AG20443 (cell line): ENCODE measurements around the gene CCNT2.
"Not testable (repeated sequence)": the region's sequence is repeated elsewhere in the genome, so short reads cannot be mapped to it uniquely, and the experiment has no call there.

Experiments used
- DNase-seq: peaks from one replicate; pipeline ENCODE4 v3.0.0; 2012; ENCODE audit warnings: low spot score, mixed read lengths

The CCNT2 gene

DNA sequence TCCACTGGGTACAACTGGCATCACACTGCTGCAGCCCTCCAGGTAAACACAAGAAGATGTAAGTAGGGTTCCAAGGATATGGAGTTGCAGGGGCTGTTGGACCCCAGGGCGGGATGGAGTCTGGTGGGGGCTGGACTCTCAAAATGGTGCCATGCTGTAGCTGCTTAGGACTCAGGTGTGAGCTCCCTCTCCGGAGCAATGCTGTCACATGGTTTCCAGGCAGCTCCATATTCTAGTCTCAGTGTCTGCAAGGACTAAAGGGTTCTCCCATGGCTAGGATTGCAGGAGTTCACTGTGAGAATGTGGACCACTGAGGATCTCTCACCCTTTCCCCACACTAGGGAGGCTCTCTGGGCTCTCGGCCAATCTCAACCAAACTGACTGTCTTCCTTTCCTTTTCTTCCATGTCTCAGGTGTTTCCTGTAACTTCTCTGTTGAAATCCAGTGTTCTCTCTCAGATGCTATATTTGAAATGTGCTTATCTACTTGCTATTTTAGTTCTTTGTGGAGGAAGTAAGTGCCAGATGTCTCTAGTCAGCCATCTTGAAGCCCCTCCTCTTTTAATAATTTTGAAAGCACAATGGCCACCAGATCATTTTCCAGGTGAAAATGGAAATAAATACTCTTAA is 57.6 kb downstream of the CCNT2 start:
- DNase-seq, result no peak

DNA sequence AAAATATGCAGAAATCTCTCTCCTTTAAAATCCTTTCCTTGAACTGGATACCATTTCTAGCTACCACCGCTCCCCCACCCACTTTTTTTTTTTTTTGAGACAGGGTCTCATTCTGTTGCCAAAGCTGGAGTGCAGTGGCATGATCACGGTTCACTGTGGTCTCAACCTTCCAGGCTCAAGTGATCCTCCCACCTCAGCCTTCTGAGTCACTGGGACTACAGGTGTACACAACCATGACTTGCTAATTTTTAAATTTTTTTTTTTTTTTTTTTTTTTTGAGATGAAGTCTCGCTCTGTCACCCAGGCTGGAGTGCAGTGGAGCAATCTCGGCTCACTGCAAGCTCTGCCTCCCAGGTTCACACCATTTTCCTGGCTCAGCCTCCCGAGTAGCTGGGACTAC is 58.5 kb downstream of the CCNT2 start:
- DNase-seq, result not testable (repeated sequence)

GRCh38 chr2:134979221-134979620 is 60.6 kb downstream of the CCNT2 start:
- DNase-seq, result no peak

DNA sequence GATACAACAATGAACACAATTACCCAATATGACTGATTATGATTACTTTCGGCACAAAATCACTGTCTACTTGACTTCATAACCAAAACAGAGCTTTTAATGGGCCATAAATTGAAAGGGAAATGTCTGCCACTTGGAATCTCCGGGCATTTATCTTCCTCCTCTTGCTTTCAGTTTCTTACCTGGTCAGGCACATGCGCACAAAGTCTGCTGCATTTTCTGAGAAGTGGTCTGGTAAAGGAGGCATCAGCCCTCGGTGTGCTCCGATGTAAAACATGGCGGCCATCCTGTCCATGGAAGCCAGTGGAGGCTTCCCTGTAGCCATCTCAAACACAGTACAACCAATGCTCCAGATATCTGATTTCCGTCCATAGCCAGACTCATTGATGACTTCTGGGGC is 62.0 kb downstream of the CCNT2 start:
- no peak for DNase-seq

GRCh38 chr2:134982603-134983002 is 64.0 kb downstream of the CCNT2 start:
- DNase-seq, result no peak

DNA sequence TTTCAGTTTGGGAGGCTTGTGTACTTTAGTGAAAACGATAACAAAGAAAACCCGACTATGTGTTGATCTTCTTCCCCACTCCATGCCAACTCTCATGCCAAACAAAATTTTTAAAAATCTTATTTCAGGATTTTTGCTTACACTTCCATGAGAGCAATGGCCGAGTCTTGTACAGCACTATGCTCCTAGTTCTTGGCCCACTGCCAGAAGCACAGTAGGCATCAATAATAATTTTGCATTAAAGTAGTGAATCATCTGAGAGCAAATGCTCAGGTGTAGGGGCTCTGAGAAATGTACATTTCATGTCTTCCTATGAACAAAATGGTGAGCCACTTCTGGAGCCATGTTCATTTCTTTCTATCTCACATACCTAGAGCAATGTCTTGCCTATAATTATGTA is 66.4 kb downstream of the CCNT2 start:
- DNase-seq, result no peak

DNA sequence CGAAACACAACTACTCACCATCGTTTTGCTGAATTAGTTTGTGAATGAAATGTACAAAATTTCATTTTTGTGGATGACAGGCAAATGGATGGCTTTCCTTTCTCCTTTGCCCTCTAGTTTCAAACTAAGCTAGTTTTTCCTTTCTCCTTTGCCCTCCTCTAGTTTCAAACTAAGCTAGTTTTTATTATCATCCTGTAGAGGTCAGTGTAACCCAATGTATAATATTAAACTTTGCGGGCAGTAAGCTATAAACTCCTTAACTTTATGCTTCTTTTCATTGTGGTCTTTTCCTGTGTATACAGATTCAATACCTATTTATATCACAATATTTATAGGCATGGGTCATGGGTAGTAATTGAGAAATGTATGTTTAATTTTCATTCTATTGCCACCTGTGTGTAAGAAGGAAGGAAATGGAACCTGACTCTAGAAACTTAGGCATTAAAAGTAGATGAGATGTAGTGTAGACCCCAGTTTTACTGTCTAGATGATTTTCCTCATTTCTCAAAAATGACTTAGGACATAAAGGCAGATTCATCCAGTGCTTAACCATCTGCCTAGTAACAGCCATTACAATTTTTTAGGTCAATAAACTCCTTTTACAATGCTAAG is 70.5 kb downstream of the CCNT2 start:
- peak; percentile 37 for DNase-seq

DNA sequence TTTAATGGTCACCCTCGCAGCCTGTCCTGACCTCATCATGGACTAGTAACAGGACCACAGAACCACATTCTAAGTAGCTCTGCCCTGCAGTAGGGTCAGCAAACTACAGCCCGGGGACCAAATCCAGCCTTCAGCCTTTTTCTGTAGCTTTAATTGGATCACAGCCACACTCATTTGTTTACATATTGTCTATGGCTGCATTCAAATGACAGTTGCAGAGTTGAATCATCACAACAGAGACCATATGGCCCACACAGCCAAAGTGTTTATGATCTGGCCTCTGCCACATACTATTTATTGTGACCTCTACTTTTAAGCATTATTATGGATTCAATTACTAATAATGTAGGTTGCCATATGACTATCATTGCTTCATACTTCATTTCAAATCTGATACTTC is 80.9 kb downstream of the CCNT2 start:
- DNase-seq, result no peak

- DNase-seq, result no peak
Measured at GRCh38 chr2:135002836-135003235, 84.2 kb downstream of the CCNT2 start.

DNA sequence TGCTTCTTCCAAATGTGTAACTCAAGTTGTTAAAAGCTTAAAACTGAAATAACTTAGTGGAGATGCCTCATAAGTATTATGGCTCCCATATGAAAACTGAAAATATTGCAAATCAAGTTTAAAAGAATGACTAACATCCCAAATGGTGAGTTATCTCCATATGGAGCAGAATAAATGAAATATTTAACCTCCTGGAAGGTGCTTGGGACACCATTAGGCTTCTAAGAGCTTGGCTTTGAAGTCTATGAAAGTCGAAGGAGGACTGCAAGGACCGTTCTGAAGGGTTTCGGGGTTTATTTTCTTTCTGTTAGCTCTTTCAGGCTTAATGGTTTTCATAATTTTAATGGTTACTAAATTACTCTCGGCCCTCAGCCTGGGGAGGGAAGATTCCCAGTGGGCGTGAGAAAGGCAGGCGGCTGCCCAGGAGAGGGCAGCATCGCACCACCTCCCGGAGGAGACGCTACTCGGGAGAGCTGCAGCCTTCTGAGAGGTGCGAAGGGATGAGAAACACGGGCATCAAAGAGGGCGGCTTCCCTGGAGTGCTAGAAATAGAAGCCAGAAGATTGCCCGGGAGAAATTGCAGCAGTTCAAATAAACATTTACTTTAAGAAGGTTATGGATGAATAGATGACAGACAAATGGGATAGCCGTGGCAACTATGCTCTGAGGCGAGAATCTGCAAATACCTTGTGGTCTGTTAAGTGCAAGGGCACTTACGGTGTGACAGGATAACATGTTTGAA is 85.6 kb downstream of the CCNT2 start:
- peak; percentile 93 for DNase-seq

DNA sequence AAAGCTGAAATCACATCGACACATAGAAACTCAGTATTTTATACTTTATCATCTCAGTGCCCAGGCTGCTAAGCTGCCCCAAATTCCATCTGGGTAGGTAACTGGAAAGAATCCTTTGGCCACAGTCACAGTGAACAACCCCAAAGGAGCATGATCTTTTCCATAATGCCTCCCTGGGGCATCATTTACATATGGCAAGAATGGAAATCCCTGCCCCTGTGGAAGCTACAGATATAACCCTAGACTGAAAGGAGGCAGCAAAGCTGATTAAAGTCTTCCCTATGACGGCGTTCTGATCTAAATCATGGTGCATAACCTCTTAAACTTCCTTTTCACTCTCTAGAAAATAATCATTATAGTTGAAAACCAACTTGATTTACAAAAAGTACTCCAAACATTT is 87.1 kb downstream of the CCNT2 start:
- no peak for DNase-seq
